ENCODE measurements around the gene ARID3A.

ARID3A gene

GRCh38 chr19:960020-960419, 34.2 kb downstream of the ARID3A start:
- H3K27ac ChIP-seq, result no peak overlapping the region
- H3K27me3 ChIP-seq, result no peaks in the 10 kb centered on the region
- peaks cover 64% of the 10 kb centered on the region for H3K36me3 ChIP-seq
- no peak for TF ChIP-seq CTCF (IDR thresholded peaks at IDR 0.05)
- no peak overlapping the region for H3K4me3 ChIP-seq (ENCODE audit: low read depth in 1 of 2, low read length in 1 of 2)
- peaks cover 0 to 3% of the 10 kb centered on the region in 2 experiments for H3K4me1 ChIP-seq (ENCODE audit: control insufficient read depth in 1 of 2, insufficient read depth in 1 of 2, low read depth in 1 of 2, low read length in 1 of 2)
- no peaks in the 10 kb centered on the region for H3K9me3 ChIP-seq

GRCh38 chr19:960601-960938, 34.7 kb downstream of the ARID3A start:
- Histone ChIP-seq H3K27ac (no peak overlapping the region), H3K27me3 (no peaks in the 10 kb centered on the region), H3K4me1 (ENCODE audit: control insufficient read depth in 1 of 2, insufficient read depth in 1 of 2, low read depth in 1 of 2, low read length in 1 of 2) (peaks cover 0 to 3% of the 10 kb centered on the region in 2 experiments), H3K36me3 (peaks cover 66% of the 10 kb centered on the region), H3K4me3 (ENCODE audit: low read depth in 1 of 2, low read length in 1 of 2) (no peak overlapping the region), H3K9me3 (no peaks in the 10 kb centered on the region)
- no peak for TF ChIP-seq CTCF (IDR thresholded peaks at IDR 0.05)

- Histone ChIP-seq H3K27ac (no peak overlapping the region), H3K36me3 (peaks cover 81% of the 10 kb centered on the region), H3K9me3 (no peaks in the 10 kb centered on the region), H3K4me3 (ENCODE audit: low read depth in 1 of 2, low read length in 1 of 2) (no peak overlapping the region), H3K4me1 (ENCODE audit: control insufficient read depth in 1 of 2, insufficient read depth in 1 of 2, low read depth in 1 of 2, low read length in 1 of 2) (no peaks in the 10 kb centered on the region), H3K27me3 (no peaks in the 10 kb centered on the region)
- no peak for TF ChIP-seq CTCF (IDR thresholded peaks at IDR 0.05)
Measured at GRCh38 chr19:961866-962620, 36.2 kb downstream of the ARID3A start.

- no peaks in the 10 kb centered on the region for H3K27me3 ChIP-seq
- TF ChIP-seq CTCF (IDR thresholded peaks at IDR 0.05), result no peak
- H3K4me3 ChIP-seq (ENCODE audit: low read depth in 1 of 2, low read length in 1 of 2), result no peak overlapping the region
- H3K9me3 ChIP-seq, result no peaks in the 10 kb centered on the region
- H3K27ac ChIP-seq, result no peak overlapping the region
- no peaks in the 10 kb centered on the region for H3K4me1 ChIP-seq (ENCODE audit: control insufficient read depth in 1 of 2, insufficient read depth in 1 of 2, low read depth in 1 of 2, low read length in 1 of 2)
- peaks cover 89% of the 10 kb centered on the region for H3K36me3 ChIP-seq
Measured at GRCh38 chr19:962683-963400, 37.0 kb downstream of the ARID3A start.

GRCh38 chr19:963486-963951, 37.7 kb downstream of the ARID3A start:
- Histone ChIP-seq H3K4me3 (ENCODE audit: low read depth in 1 of 2, low read length in 1 of 2) (no peak overlapping the region), H3K4me1 (ENCODE audit: control insufficient read depth in 1 of 2, insufficient read depth in 1 of 2, low read depth in 1 of 2, low read length in 1 of 2) (no peaks in the 10 kb centered on the region), H3K27ac (no peak overlapping the region), H3K36me3 (peaks cover 96% of the 10 kb centered on the region), H3K27me3 (no peaks in the 10 kb centered on the region), H3K9me3 (no peaks in the 10 kb centered on the region)
- TF ChIP-seq CTCF (IDR thresholded peaks at IDR 0.05), result no peak
